ENCODE results near the gene PDE10A.
"Not testable (repeated sequence)": the region's sequence is repeated elsewhere in the genome, so short reads cannot be mapped to it uniquely, and the experiment has no call there.

PDE10A gene

GRCh38 chr6:165559632-165560031 lies 103.4 kb downstream of the PDE10A start:
- Histone ChIP-seq H3K4me3 (replicated peaks; ENCODE audit: insufficient read depth, low read length) (no peak overlapping the region), H3K27me3 (ENCODE audit: insufficient read depth, poor library complexity, severe bottlenecking) (no peaks in the 10 kb centered on the region), H3K27ac (replicated peaks) (no peak overlapping the region)
- no peak for TF ChIP-seq SPI1 (IDR thresholded peaks at IDR 0.05; ENCODE audit: borderline replicate concordance, low read depth)
- TF ChIP-seq GABPA (IDR thresholded peaks at IDR 0.05; ENCODE audit: low read depth): no peak
- no peak for TF ChIP-seq POLR2AphosphoS5 (IDR thresholded peaks at IDR 0.05; ENCODE audit: low read depth)
- no peak for TF ChIP-seq CTCF (IDR thresholded peaks at IDR 0.05; ENCODE audit: insufficient read depth, low read length)
- TF ChIP-seq REST (IDR thresholded peaks at IDR 0.05; ENCODE audit: insufficient replicate concordance, low read depth): no peak
- no peak for DNase-seq (ENCODE audit: low read depth in 1 of 2, low spot score in 1 of 2)

GRCh38 chr6:165558097-165558496 lies 104.9 kb downstream of the PDE10A start:
- not testable (repeated sequence) for H3K27ac ChIP-seq (replicated peaks); DNase-seq (ENCODE audit: low read depth in 1 of 2, low spot score in 1 of 2); H3K27me3 ChIP-seq (ENCODE audit: insufficient read depth, poor library complexity, severe bottlenecking)

GRCh38 chr6:165557674-165558073 lies 105.4 kb downstream of the PDE10A start:
- no peak for DNase-seq (ENCODE audit: low read depth in 1 of 2, low spot score in 1 of 2)

More at GRCh38 chr6:165558097-165558496, 104.9 kb downstream of the PDE10A start:
- not testable (repeated sequence) for H3K4me3 ChIP-seq (replicated peaks; ENCODE audit: insufficient read depth, low read length)

More at GRCh38 chr6:165557674-165558073, 105.4 kb downstream of the PDE10A start:
- H3K27me3 ChIP-seq (ENCODE audit: insufficient read depth, poor library complexity, severe bottlenecking): no peaks in the 10 kb centered on the region
- no peak overlapping the region for H3K27ac ChIP-seq (replicated peaks)
- TF ChIP-seq CTCF (IDR thresholded peaks at IDR 0.05; ENCODE audit: insufficient read depth, low read length) (no peak), SPI1 (IDR thresholded peaks at IDR 0.05; ENCODE audit: borderline replicate concordance, low read depth) (no peak), GABPA (IDR thresholded peaks at IDR 0.05; ENCODE audit: low read depth) (no peak), POLR2AphosphoS5 (IDR thresholded peaks at IDR 0.05; ENCODE audit: low read depth) (no peak), REST (IDR thresholded peaks at IDR 0.05; ENCODE audit: insufficient replicate concordance, low read depth) (no peak)
- no peak overlapping the region for H3K4me3 ChIP-seq (replicated peaks; ENCODE audit: insufficient read depth, low read length)

Data from HL-60 (cell line).